Right lobe of liver (tissue), 4 donors: ENCODE results near the gene DLD.

Source experiments
- POLR2A ChIP-seq: fragments of 450-650 bp; IDR thresholded peaks from one replicate; pipeline ENCODE4 v1.6.1; 2017; ENCODE audit warnings: antibody characterized with exemption, mild to moderate bottlenecking
- TF ChIP-seq, protein P1 (sequence below), 4 donors: fragments of 200-600 bp in 3 of 4; fragments of 450-650 bp in 1 of 4; IDR thresholded peaks; one replicate each; pipeline versions ENCODE4 v1.5.1 to v1.8.0; 2016 to 2022; ENCODE audit warnings: antibody characterized with exemption in 4 of 4, mild to moderate bottlenecking in 2 of 4
- donor health status: DM: no; HTN: no; CAD: no.
- donor health status: DM: no; HTN: no; CAD: no.
- donor health status: DM: no; HTN: yes; CAD: no.

- TF ChIP-seq, protein P1, sequence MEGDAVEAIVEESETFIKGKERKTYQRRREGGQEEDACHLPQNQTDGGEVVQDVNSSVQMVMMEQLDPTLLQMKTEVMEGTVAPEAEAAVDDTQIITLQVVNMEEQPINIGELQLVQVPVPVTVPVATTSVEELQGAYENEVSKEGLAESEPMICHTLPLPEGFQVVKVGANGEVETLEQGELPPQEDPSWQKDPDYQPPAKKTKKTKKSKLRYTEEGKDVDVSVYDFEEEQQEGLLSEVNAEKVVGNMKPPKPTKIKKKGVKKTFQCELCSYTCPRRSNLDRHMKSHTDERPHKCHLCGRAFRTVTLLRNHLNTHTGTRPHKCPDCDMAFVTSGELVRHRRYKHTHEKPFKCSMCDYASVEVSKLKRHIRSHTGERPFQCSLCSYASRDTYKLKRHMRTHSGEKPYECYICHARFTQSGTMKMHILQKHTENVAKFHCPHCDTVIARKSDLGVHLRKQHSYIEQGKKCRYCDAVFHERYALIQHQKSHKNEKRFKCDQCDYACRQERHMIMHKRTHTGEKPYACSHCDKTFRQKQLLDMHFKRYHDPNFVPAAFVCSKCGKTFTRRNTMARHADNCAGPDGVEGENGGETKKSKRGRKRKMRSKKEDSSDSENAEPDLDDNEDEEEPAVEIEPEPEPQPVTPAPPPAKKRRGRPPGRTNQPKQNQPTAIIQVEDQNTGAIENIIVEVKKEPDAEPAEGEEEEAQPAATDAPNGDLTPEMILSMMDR (IDR thresholded peaks at IDR 0.05), result no peak
- TF ChIP-seq POLR2A, result no peak
These were observed 18.5 kb downstream of the DLD start for GRCh38 chr7:107909445-107909844.
